Measurements from ENCODE around the gene AGTRAP. TPM values are rescaled to one million over a fixed set of nuclear protein-coding genes. Genes with fewer than 3 reads are reported as not detected.

Gene AGTRAP
- total and polyA plus RNA-seq, 2 donors (not counting 3 experiments of a cell fraction or from before 2014, with no cell fraction given): 41.6 to 101 TPM

DNA sequence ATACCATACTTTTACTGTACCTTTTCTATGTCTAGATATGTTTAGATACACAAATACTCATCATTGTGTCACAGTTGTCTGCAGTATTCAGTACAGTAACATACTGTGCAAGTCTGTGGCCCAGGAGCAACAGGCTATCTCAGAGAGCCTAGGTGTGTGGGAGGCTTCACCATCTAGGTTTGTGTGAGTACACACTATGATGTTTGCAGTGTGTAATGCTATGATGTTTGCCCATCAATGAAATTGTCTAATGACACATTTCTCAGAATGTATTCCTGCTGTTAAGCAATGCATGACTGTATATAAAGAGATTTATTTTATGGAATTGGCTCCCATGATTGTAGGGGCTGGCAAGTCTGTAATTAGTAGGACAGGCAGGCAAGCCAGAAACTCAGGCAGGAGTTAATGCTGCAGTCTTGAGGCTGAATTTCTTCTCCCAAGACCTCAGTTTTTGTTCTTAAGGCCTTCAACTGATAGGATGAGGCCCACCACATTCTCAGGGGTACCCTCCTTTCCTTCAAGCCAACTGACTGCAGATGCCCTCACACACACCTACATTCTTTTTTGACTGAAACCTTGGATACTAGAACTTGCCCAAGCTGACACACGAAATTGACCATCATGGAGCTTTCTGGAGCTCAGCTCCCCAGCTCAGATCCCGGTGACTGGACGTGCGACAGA, 7.7 kb upstream of the AGTRAP start:
- Histone ChIP-seq H3K9me3 (replicated peaks; ENCODE audit: control insufficient read depth, insufficient read depth, low read length) (no peaks in the 10 kb centered on the region), H3K9me1 (replicated peaks; ENCODE audit: control insufficient read depth, extremely low read depth, insufficient read depth, low read length) (no peaks in the 10 kb centered on the region), H3K4me3 (replicated peaks in 1 of 3; ENCODE audit: insufficient read depth in 1 of 3, low read depth in 1 of 3, low read length in 3 of 3) (no peak overlapping the region), H3K4me1 (ENCODE audit: control insufficient read depth, extremely low read depth, insufficient read depth, low read length) (peaks cover 21% of the 10 kb centered on the region), H3K36me3 (ENCODE audit: control insufficient read depth in 2 of 2, extremely low read depth in 1 of 2, insufficient read depth in 2 of 2, low read length in 2 of 2) (no peaks in the 10 kb centered on the region), H3K4me2 (ENCODE audit: insufficient read depth, low read length) (no peak overlapping the region), H2AFZ (ENCODE audit: low read depth, low read length) (no peak overlapping the region), H3K9ac (replicated peaks; ENCODE audit: extremely low read depth, insufficient read depth, low read length) (no peak overlapping the region), H3K79me2 (ENCODE audit: control insufficient read depth, insufficient read depth, low read length) (no peaks in the 10 kb centered on the region), H3K27ac (ENCODE audit: insufficient read depth, low read depth, low read length) (no peak overlapping the region), H3K27me3 (ENCODE audit: control insufficient read depth in 2 of 2, insufficient read depth in 2 of 2, low read length in 2 of 2) (peaks cover 0 to under 1% of the 10 kb centered on the region in 2 experiments), H4K20me1 (replicated peaks; ENCODE audit: control insufficient read depth, extremely low read depth, insufficient read depth, low read length) (no peaks in the 10 kb centered on the region)
- FAIRE-seq: no peak
- POLR2A ChIA-PET: no interaction called here
- dilution Hi-C loops (cut with MboI; ENCODE audit: extremely low pct_ligation_motif_present, low sequenced_read_pairs): no loop called here
- no TSS peak for BruUV-seq (replicated peaks)
- DNase-seq (ENCODE audit: low read depth, low spot score): no peak
- TF ChIP-seq MYC (IDR thresholded peaks at IDR 0.05; ENCODE audit: low read depth, low read length) (no peak), FOS (IDR thresholded peaks at IDR 0.05; ENCODE audit: borderline replicate concordance, insufficient read depth, low read length) (no peak), EZH2 (IDR thresholded peaks at IDR 0.05; ENCODE audit: borderline replicate concordance, low read depth, low read length, severe bottlenecking) (no peak)
- CTCF ChIA-PET: interaction anchor here (0.8 kb wide), 1 partner anchor 17 kb away, joined by 3 read pairs; no protein-coding TSS in a partner anchor
- intact Hi-C loops (cut with micrococcal nuclease): no loop called here

DNA sequence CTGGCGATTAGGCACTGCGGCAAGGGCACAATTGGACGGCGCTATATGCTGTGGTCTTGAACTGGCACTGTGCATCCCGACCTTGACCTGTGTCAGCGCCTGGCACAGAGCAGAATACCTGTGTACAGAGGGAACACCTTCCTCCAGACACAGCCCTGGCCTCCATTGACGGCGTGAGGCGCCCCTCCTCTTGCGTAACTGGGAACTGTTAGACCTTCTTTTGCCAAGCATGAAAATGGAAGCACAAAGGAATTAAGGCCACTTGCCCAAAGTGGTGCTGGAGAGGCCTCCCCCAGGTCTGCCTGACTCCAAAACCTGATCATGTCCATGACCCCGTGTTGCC, 6.8 kb upstream of the AGTRAP start:
- Histone ChIP-seq H3K4me3 (replicated peaks in 1 of 3; ENCODE audit: insufficient read depth in 1 of 3, low read depth in 1 of 3, low read length in 3 of 3) (no peak overlapping the region), H3K27ac (ENCODE audit: insufficient read depth, low read depth, low read length) (no peak overlapping the region), H4K20me1 (replicated peaks; ENCODE audit: control insufficient read depth, extremely low read depth, insufficient read depth, low read length) (no peaks in the 10 kb centered on the region), H3K4me1 (ENCODE audit: control insufficient read depth, extremely low read depth, insufficient read depth, low read length) (peaks cover 21% of the 10 kb centered on the region), H2AFZ (ENCODE audit: low read depth, low read length) (no peak overlapping the region), H3K9me1 (replicated peaks; ENCODE audit: control insufficient read depth, extremely low read depth, insufficient read depth, low read length) (no peaks in the 10 kb centered on the region), H3K79me2 (ENCODE audit: control insufficient read depth, insufficient read depth, low read length) (no peaks in the 10 kb centered on the region), H3K36me3 (ENCODE audit: control insufficient read depth in 2 of 2, extremely low read depth in 1 of 2, insufficient read depth in 2 of 2, low read length in 2 of 2) (no peaks in the 10 kb centered on the region), H3K9ac (replicated peaks; ENCODE audit: extremely low read depth, insufficient read depth, low read length) (no peak overlapping the region), H3K27me3 (ENCODE audit: control insufficient read depth in 2 of 2, insufficient read depth in 2 of 2, low read length in 2 of 2) (no peaks in the 10 kb centered on the region), H3K9me3 (replicated peaks; ENCODE audit: control insufficient read depth, insufficient read depth, low read length) (no peaks in the 10 kb centered on the region), H3K4me2 (ENCODE audit: insufficient read depth, low read length) (no peak overlapping the region)
- DNase-seq (ENCODE audit: low read depth, low spot score) (no peak), FAIRE-seq (no peak)
- intact Hi-C loops (cut with micrococcal nuclease): no loop called here
- no TSS peak for BruUV-seq (replicated peaks)
- CTCF ChIA-PET: interaction anchor here (0.8 to 2.5 kb wide), 2 partner anchors 10 to 18 kb away, joined by 3 to 18 read pairs; no protein-coding TSS in a partner anchor
- dilution Hi-C loops (cut with MboI; ENCODE audit: extremely low pct_ligation_motif_present, low sequenced_read_pairs): no loop called here
- TF ChIP-seq FOS (IDR thresholded peaks at IDR 0.05; ENCODE audit: borderline replicate concordance, insufficient read depth, low read length) (no peak), MYC (IDR thresholded peaks at IDR 0.05; ENCODE audit: low read depth, low read length) (no peak), POLR2A (IDR thresholded peaks at IDR 0.05; ENCODE audit: low read depth, low read length) (no peak), JUN (IDR thresholded peaks at IDR 0.05; ENCODE audit: borderline replicate concordance, insufficient read depth, insufficient read length, low read depth) (no peak), EZH2 (IDR thresholded peaks at IDR 0.05; ENCODE audit: borderline replicate concordance, low read depth, low read length, severe bottlenecking) (no peak), POLR2AphosphoS5 (IDR thresholded peaks at IDR 0.05; ENCODE audit: insufficient read depth, low read depth, low read length) (no peak), GATA2 (IDR thresholded peaks at IDR 0.05; ENCODE audit: insufficient read depth, insufficient read length, low read depth, low read length) (no peak)
- TF ChIP-seq, protein P1, sequence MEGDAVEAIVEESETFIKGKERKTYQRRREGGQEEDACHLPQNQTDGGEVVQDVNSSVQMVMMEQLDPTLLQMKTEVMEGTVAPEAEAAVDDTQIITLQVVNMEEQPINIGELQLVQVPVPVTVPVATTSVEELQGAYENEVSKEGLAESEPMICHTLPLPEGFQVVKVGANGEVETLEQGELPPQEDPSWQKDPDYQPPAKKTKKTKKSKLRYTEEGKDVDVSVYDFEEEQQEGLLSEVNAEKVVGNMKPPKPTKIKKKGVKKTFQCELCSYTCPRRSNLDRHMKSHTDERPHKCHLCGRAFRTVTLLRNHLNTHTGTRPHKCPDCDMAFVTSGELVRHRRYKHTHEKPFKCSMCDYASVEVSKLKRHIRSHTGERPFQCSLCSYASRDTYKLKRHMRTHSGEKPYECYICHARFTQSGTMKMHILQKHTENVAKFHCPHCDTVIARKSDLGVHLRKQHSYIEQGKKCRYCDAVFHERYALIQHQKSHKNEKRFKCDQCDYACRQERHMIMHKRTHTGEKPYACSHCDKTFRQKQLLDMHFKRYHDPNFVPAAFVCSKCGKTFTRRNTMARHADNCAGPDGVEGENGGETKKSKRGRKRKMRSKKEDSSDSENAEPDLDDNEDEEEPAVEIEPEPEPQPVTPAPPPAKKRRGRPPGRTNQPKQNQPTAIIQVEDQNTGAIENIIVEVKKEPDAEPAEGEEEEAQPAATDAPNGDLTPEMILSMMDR (IDR thresholded peaks at IDR 0.05; ENCODE audit: extremely low read depth in 1 of 2, insufficient read depth in 1 of 2, low read depth in 1 of 2, low read length in 2 of 2): no peak
- TF ChIP-seq, protein P2, sequence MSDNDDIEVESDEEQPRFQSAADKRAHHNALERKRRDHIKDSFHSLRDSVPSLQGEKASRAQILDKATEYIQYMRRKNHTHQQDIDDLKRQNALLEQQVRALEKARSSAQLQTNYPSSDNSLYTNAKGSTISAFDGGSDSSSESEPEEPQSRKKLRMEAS (IDR thresholded peaks at IDR 0.05; ENCODE audit: insufficient read depth, insufficient read length): no peak
- POLR2A ChIA-PET: no interaction called here
